Measurements from ENCODE around the gene GSTT4. TPM values are rescaled to one million over a fixed set of nuclear protein-coding genes. Genes with fewer than 3 reads are reported as not detected.
A peak's percentile ranks its signal among the peaks of the same experiment; 100 is the strongest.
"Not testable (repeated sequence)": the region's sequence is repeated elsewhere in the genome, so short reads cannot be mapped to it uniquely, and the experiment has no call there.

Gene GSTT4
- total RNA-seq, 4 donors from 2014 or later: not detected

GRCh38 chr22:23986538-23987178, 18.6 kb downstream of the GSTT4 start:
- no CpG with 5 or more reads among the region's 4 CpGs for WGBS, 2 donors (ENCODE audit: low coverage in 1 of 2)
- H3K27ac ChIP-seq; H3K27me3 ChIP-seq; intact Hi-C loops (cut with DNase I; ENCODE audit: low total_unique reads); H3K9me3 ChIP-seq; H3K36me3 ChIP-seq; H3K4me3 ChIP-seq; H3K4me1 ChIP-seq; DNase-seq; in situ Hi-C loops (cut with MboI; ENCODE audit: low pct_ligation_motif_present in 1 of 4, low pct_unique_long_range_greater_than_20kb in 1 of 4, low sequenced_read_pairs in 3 of 4): not testable (repeated sequence)

- intact Hi-C loops (cut with DNase I; ENCODE audit: low total_unique reads); H3K36me3 ChIP-seq; H3K27ac ChIP-seq; H3K9me3 ChIP-seq; H3K4me1 ChIP-seq; H3K27me3 ChIP-seq; DNase-seq; H3K4me3 ChIP-seq; in situ Hi-C loops (cut with MboI; ENCODE audit: low pct_ligation_motif_present in 1 of 4, low pct_unique_long_range_greater_than_20kb in 1 of 4, low sequenced_read_pairs in 3 of 4): not testable (repeated sequence)
- WGBS, 2 donors (ENCODE audit: low coverage in 1 of 2): no CpG with 5 or more reads among the region's 8 CpGs
These were observed 19.2 kb downstream of the GSTT4 start for GRCh38 chr22:23986089-23986488.

- DNase-seq: no peak
- Histone ChIP-seq H3K27me3 (no peaks in the 10 kb centered on the region), H3K36me3 (no peaks in the 10 kb centered on the region), H3K27ac (no peak overlapping the region), H3K9me3 (no peaks in the 10 kb centered on the region), H3K4me1 (no peaks in the 10 kb centered on the region), H3K4me3 (no peak overlapping the region)
- TF ChIP-seq EP300 (IDR thresholded peaks at IDR 0.05; ENCODE audit: low read depth): no peak
- TF ChIP-seq CTCF (IDR thresholded peaks at IDR 0.05): peak in 1 of 5 experiments; percentile 48
- intact Hi-C loops (cut with DNase I; ENCODE audit: low total_unique reads) (no loop called here), in situ Hi-C loops (cut with MboI; ENCODE audit: low pct_ligation_motif_present in 1 of 4, low pct_unique_long_range_greater_than_20kb in 1 of 4, low sequenced_read_pairs in 3 of 4) (no loop called here)
- WGBS, 2 donors (ENCODE audit: low coverage in 1 of 2): no CpG with 5 or more reads among the region's 6 CpGs
These were observed 20.8 kb downstream of the GSTT4 start for GRCh38 chr22:23984430-23984829.

- H3K36me3 ChIP-seq; H3K9me3 ChIP-seq; H3K4me3 ChIP-seq; intact Hi-C loops (cut with DNase I; ENCODE audit: low total_unique reads); H3K27ac ChIP-seq; DNase-seq; H3K27me3 ChIP-seq; in situ Hi-C loops (cut with MboI; ENCODE audit: low pct_ligation_motif_present in 1 of 4, low pct_unique_long_range_greater_than_20kb in 1 of 4, low sequenced_read_pairs in 3 of 4); H3K4me1 ChIP-seq: not testable (repeated sequence)
- WGBS, 2 donors (ENCODE audit: low coverage in 1 of 2): no CpG with 5 or more reads among the region's 7 CpGs
These were observed 24.7 kb downstream of the GSTT4 start for GRCh38 chr22:23980567-23980966.

- H3K36me3 ChIP-seq; H3K4me1 ChIP-seq; intact Hi-C loops (cut with DNase I; ENCODE audit: low total_unique reads); H3K4me3 ChIP-seq; H3K27ac ChIP-seq; H3K9me3 ChIP-seq; DNase-seq; H3K27me3 ChIP-seq: not testable (repeated sequence)
- in situ Hi-C loops (cut with MboI; ENCODE audit: low pct_ligation_motif_present in 1 of 4, low pct_unique_long_range_greater_than_20kb in 1 of 4, low sequenced_read_pairs in 3 of 4): loop anchor here in 1 of 4 donors (10.0 kb wide), 1 partner anchor 55 kb away; no protein-coding TSS in a partner anchor
- WGBS, 2 donors (ENCODE audit: low coverage in 1 of 2): no CpG with 5 or more reads among the region's 41 CpGs
These were observed 25.6 kb downstream of the GSTT4 start, which contains the start of gene GSTT2 for GRCh38 chr22:23979557-23980240. TSS of gene GSTT2 (plus strand) at chr22:23980134.

- H3K9me3 ChIP-seq; H3K36me3 ChIP-seq; H3K27ac ChIP-seq; H3K4me1 ChIP-seq; DNase-seq; H3K27me3 ChIP-seq; H3K4me3 ChIP-seq; intact Hi-C loops (cut with DNase I; ENCODE audit: low total_unique reads): not testable (repeated sequence)
- WGBS, 2 donors (ENCODE audit: low coverage in 1 of 2): no CpG with 5 or more reads among the region's 12 CpGs
- in situ Hi-C loops (cut with MboI; ENCODE audit: low pct_ligation_motif_present in 1 of 4, low pct_unique_long_range_greater_than_20kb in 1 of 4, low sequenced_read_pairs in 3 of 4): loop anchor here in 1 of 4 donors (10.0 kb wide), 1 partner anchor 53 kb away; no protein-coding TSS in a partner anchor
These were observed 27.9 kb downstream of the GSTT4 start for GRCh38 chr22:23977304-23977703.

GRCh38 chr22:23974836-23975352, 30.4 kb downstream of the GSTT4 start:
- 22% methylated on average over 11 of the region's 27 CpGs; no CpG with 5 or more reads in 1 of the 2 donors for WGBS, 2 donors (ENCODE audit: low coverage in 1 of 2)
- H3K4me1 ChIP-seq, H3K36me3 ChIP-seq, H3K27ac ChIP-seq, DNase-seq, H3K4me3 ChIP-seq, H3K27me3 ChIP-seq, H3K9me3 ChIP-seq: not testable (repeated sequence)
- intact Hi-C loops (cut with DNase I; ENCODE audit: low total_unique reads) (loop anchor here (5.0 kb wide), 1 partner anchor 53 kb away; no protein-coding TSS in a partner anchor), in situ Hi-C loops (cut with MboI; ENCODE audit: low pct_ligation_motif_present in 1 of 4, low pct_unique_long_range_greater_than_20kb in 1 of 4, low sequenced_read_pairs in 3 of 4) (loop anchor here in 1 of 4 donors (10.0 kb wide), 1 partner anchor 50 kb away; no protein-coding TSS in a partner anchor)

GRCh38 chr22:23974345-23974744, 30.9 kb downstream of the GSTT4 start, which contains the start of gene DDT:
TSS of gene DDT (minus strand) at chr22:23974441. CDS start at chr22:23974414, 27 bp downstream.
- H3K27ac ChIP-seq: not testable (repeated sequence)
- in situ Hi-C loops (cut with MboI; ENCODE audit: low pct_ligation_motif_present in 1 of 4, low pct_unique_long_range_greater_than_20kb in 1 of 4, low sequenced_read_pairs in 3 of 4): loop anchor here in 1 of 4 donors (10.0 kb wide), 1 partner anchor 50 kb away; no protein-coding TSS in a partner anchor
- WGBS, 2 donors (ENCODE audit: low coverage in 1 of 2): no CpG with 5 or more reads among the region's 29 CpGs

GRCh38 chr22:23971927-23972326, 33.3 kb downstream of the GSTT4 start:
- intact Hi-C loops (cut with DNase I; ENCODE audit: low total_unique reads): loop anchor here (5.0 kb wide), 1 partner anchor 50 kb away; no protein-coding TSS in a partner anchor
- in situ Hi-C loops (cut with MboI; ENCODE audit: low pct_ligation_motif_present in 1 of 4, low pct_unique_long_range_greater_than_20kb in 1 of 4, low sequenced_read_pairs in 3 of 4): loop anchor here in 1 of 4 donors (10.0 kb wide), 1 partner anchor 47 kb away; no protein-coding TSS in a partner anchor

More at GRCh38 chr22:23974345-23974744, 30.9 kb downstream of the GSTT4 start, which contains the start of gene DDT:
- not testable (repeated sequence) for H3K36me3 ChIP-seq, H3K27me3 ChIP-seq, H3K9me3 ChIP-seq, H3K4me3 ChIP-seq, H3K4me1 ChIP-seq, DNase-seq
- intact Hi-C loops (cut with DNase I; ENCODE audit: low total_unique reads): loop anchor here (5.0 kb wide), 1 partner anchor 52 kb away; no protein-coding TSS in a partner anchor

More at GRCh38 chr22:23971927-23972326, 33.3 kb downstream of the GSTT4 start:
- H3K27me3 ChIP-seq, H3K9me3 ChIP-seq, H3K4me1 ChIP-seq, DNase-seq, H3K4me3 ChIP-seq, H3K27ac ChIP-seq, H3K36me3 ChIP-seq: not testable (repeated sequence)
- WGBS, 2 donors (ENCODE audit: low coverage in 1 of 2): 93% methylated on average over 3 of the region's 3 CpGs; no CpG with 5 or more reads in 1 of the 2 donors

Measured in transverse colon (tissue), 4 donors.